ENCODE results near the gene IGFALS.

Gene IGFALS

GRCh38 chr16:1749152-1750117, 44.1 kb downstream of the IGFALS start:
- H3K4me1 Mint-ChIP-seq: no peaks in the 10 kb centered on the region
- no peaks in the 10 kb centered on the region for H3K27me3 Mint-ChIP-seq (ENCODE audit: low read depth)
- peaks cover 23% of the 10 kb centered on the region for H3K36me3 Mint-ChIP-seq (ENCODE audit: low read depth)
- no peak overlapping the region for H3K4me3 Mint-ChIP-seq
- no peaks in the 10 kb centered on the region for H3K9me3 Mint-ChIP-seq
- no peak for TF ChIP-seq CTCF (IDR thresholded peaks at IDR 0.05; ENCODE audit: unreplicated experiment in 3 of 3)
- H3K27ac Mint-ChIP-seq: no peak overlapping the region

- no peaks in the 10 kb centered on the region for H3K4me1 Mint-ChIP-seq
- H3K27me3 Mint-ChIP-seq (ENCODE audit: low read depth): no peaks in the 10 kb centered on the region
- no peak overlapping the region for H3K27ac Mint-ChIP-seq
- TF ChIP-seq CTCF (IDR thresholded peaks at IDR 0.05; ENCODE audit: unreplicated experiment in 3 of 3): no peak
- H3K9me3 Mint-ChIP-seq: no peaks in the 10 kb centered on the region
- peaks cover 22% of the 10 kb centered on the region for H3K36me3 Mint-ChIP-seq (ENCODE audit: low read depth)
- H3K4me3 Mint-ChIP-seq: no peak overlapping the region
Measured at GRCh38 chr16:1747934-1748333, 45.6 kb downstream of the IGFALS start.

- no peak for TF ChIP-seq CTCF (IDR thresholded peaks at IDR 0.05; ENCODE audit: unreplicated experiment in 3 of 3)
- H3K27ac Mint-ChIP-seq: no peak overlapping the region
- H3K36me3 Mint-ChIP-seq (ENCODE audit: low read depth): peaks cover 14% of the 10 kb centered on the region
- no peaks in the 10 kb centered on the region for H3K27me3 Mint-ChIP-seq (ENCODE audit: low read depth)
- no peak overlapping the region for H3K4me3 Mint-ChIP-seq
- H3K4me1 Mint-ChIP-seq: no peaks in the 10 kb centered on the region
- no peaks in the 10 kb centered on the region for H3K9me3 Mint-ChIP-seq
Measured at GRCh38 chr16:1746693-1747195, 46.8 kb downstream of the IGFALS start.

GRCh38 chr16:1745900-1746692, 47.4 kb downstream of the IGFALS start:
- Mint-ChIP-seq H3K27me3 (ENCODE audit: low read depth) (no peaks in the 10 kb centered on the region), H3K27ac (peak overlapping the region in 2 of 3 experiments; percentile 41 to 42), H3K4me3 (no peak overlapping the region), H3K4me1 (no peaks in the 10 kb centered on the region), H3K9me3 (no peaks in the 10 kb centered on the region), H3K36me3 (ENCODE audit: low read depth) (peaks cover 8% of the 10 kb centered on the region)
- no peak for TF ChIP-seq CTCF (IDR thresholded peaks at IDR 0.05; ENCODE audit: unreplicated experiment in 3 of 3)

GRCh38 chr16:1745181-1745899, 48.2 kb downstream of the IGFALS start:
- no peaks in the 10 kb centered on the region for H3K27me3 Mint-ChIP-seq (ENCODE audit: low read depth)
- no peaks in the 10 kb centered on the region for H3K9me3 Mint-ChIP-seq
- peaks cover 8% of the 10 kb centered on the region for H3K36me3 Mint-ChIP-seq (ENCODE audit: low read depth)
- no peak for TF ChIP-seq CTCF (IDR thresholded peaks at IDR 0.05; ENCODE audit: unreplicated experiment in 3 of 3)
- peak overlapping the region in 1 of 3 experiments; percentile 42 for H3K27ac Mint-ChIP-seq
- H3K4me3 Mint-ChIP-seq: no peak overlapping the region
- no peaks in the 10 kb centered on the region for H3K4me1 Mint-ChIP-seq
